GM12878 (cell line): ENCODE measurements around the gene SEMA3C. TPM values are rescaled to one million over a fixed set of nuclear protein-coding genes. Genes with fewer than 3 reads are reported as not detected.

Source experiments
- ATAC-seq: fragments of 200-7000 bp; cut with Tn5 transposase; 3 replicates; pipeline ENCODE4 v1.9.1; 2020; ENCODE audit warnings: mild to moderate bottlenecking, moderate library complexity
- BruUV-seq: library from RNA; stranded (reverse); fragments of 400-500 nt; replicated peaks from 2 replicates; lab custom pipeline; 2021; lab: Mats Ljungman, UMichigan
- CTCF ChIA-PET: fragments of 300-600 bp; sonication (Branson Sonifier 250); formaldehyde crosslinking; extraction: SDS; loops from one replicate; lab custom pipeline; 2021; ENCODE audit warnings: inconsistent platforms; lab: Yijun Ruan, JAX
- POLR2A ChIA-PET: fragments of 350-600 bp; formaldehyde crosslinking; extraction: SDS; loops from one replicate; lab custom pipeline; 2021; ENCODE audit warnings: inconsistent platforms; lab: Charles Lee
- RAD21 ChIA-PET: fragments of 300-600 bp; sonication (Branson Sonifier 250); formaldehyde crosslinking; loops from one replicate; lab custom pipeline; 2023; ENCODE audit warnings: antibody characterized with exemption; ENCODE audit not compliant: unreplicated experiment; lab: Charles Lee
- SMC1A ChIA-PET: fragments of 300-600 bp; sonication (Branson Sonifier 250); formaldehyde crosslinking; loops from one replicate; lab custom pipeline; 2023; ENCODE audit not compliant: unreplicated experiment, uncharacterized antibody; lab: Charles Lee
- DNase-seq: peaks from one replicate; pipeline ENCODE4 v3.0.0-alpha.2; 2011; ENCODE audit warnings: low read depth, low spot score
- FAIRE-seq: peaks from 3 replicates; lab custom pipeline; 2011; peaks lifted over from hg19 to GRCh38; lab: Jason Lieb, UNC
- H2AFZ ChIP-seq: 2 replicates; pipeline ENCODE4 v1.6.0; 2011; ENCODE audit warnings: low read depth, low read length, control low read depth; ENCODE audit not compliant: control insufficient read depth
- H3K27ac ChIP-seq: 2 replicates; pipeline ENCODE4 v1.5.1; 2011; ENCODE audit warnings: control low read depth; ENCODE audit not compliant: control insufficient read depth, insufficient read depth
- H3K27me3 ChIP-seq, 2 experiments: replicated peaks in 1 of 2; 2 replicates each; pipeline versions ENCODE4 v1.6.0 to v1.6.1; 2011; ENCODE audit warnings: low read length in 1 of 2; ENCODE audit not compliant: control insufficient read depth in 2 of 2, insufficient read depth in 2 of 2
- H3K36me3 ChIP-seq, 2 experiments: 2 replicates each; pipeline ENCODE4 v1.5.1; 2011; ENCODE audit warnings: low read length in 1 of 2; ENCODE audit not compliant: control insufficient read depth in 2 of 2, insufficient read depth in 2 of 2
- H3K4me1 ChIP-seq: 2 replicates; pipeline ENCODE4 v1.6.1; 2011; ENCODE audit warnings: mild to moderate bottlenecking, low read length, moderate library complexity, mixed read lengths; ENCODE audit not compliant: control insufficient read depth, insufficient read depth
- H3K4me2 ChIP-seq: 2 replicates; pipeline ENCODE4 v1.6.0; 2011; ENCODE audit warnings: control low read depth; ENCODE audit not compliant: control insufficient read depth, insufficient read depth
- H3K4me3 ChIP-seq: fragments of 200-600 bp; sonication (generic); 2 replicates; pipeline ENCODE4 v1.5.1; 2016
- H3K79me2 ChIP-seq: 2 replicates; pipeline ENCODE4 v1.6.0; 2011; ENCODE audit warnings: low read length; ENCODE audit not compliant: control insufficient read depth, insufficient read depth
- H3K9ac ChIP-seq: 2 replicates; pipeline ENCODE4 v1.8.0; 2011; ENCODE audit warnings: low read length, control low read depth, mixed read lengths; ENCODE audit not compliant: control insufficient read depth, insufficient read depth
- H3K9me3 ChIP-seq: replicated peaks from 3 replicates; pipeline ENCODE4 v1.5.1; 2011; ENCODE audit warnings: mild to moderate bottlenecking, low read length; ENCODE audit not compliant: control insufficient read depth, insufficient read depth
- H4K20me1 ChIP-seq: 2 replicates; pipeline ENCODE4 v1.6.0; 2011; ENCODE audit not compliant: control insufficient read depth, insufficient read depth
- ASH2L ChIP-seq: fragments of 300-600, 200-600 bp; sonication (generic); IDR thresholded peaks from 2 replicates; pipeline ENCODE4 v1.6.1; 2017; ENCODE audit warnings: low read depth, mild to moderate bottlenecking, borderline replicate concordance
- BCL3 ChIP-seq: IDR thresholded peaks from 2 replicates; pipeline ENCODE4 v1.6.1; 2011; ENCODE audit warnings: borderline replicate concordance, low read depth, mild to moderate bottlenecking, moderate library complexity, low read length; ENCODE audit not compliant: insufficient read depth, poor library complexity, severe bottlenecking
- BCLAF1 ChIP-seq: fragments of 450-650 bp; IDR thresholded peaks from 2 replicates; pipeline ENCODE4 v1.6.1; 2017; ENCODE audit warnings: antibody characterized with exemption, mild to moderate bottlenecking, moderate library complexity
- NR2C1 ChIP-seq: fragments of 450-650 bp; IDR thresholded peaks from 2 replicates; pipeline ENCODE4 v1.6.1; 2017; ENCODE audit warnings: antibody characterized with exemption, mild to moderate bottlenecking, moderate library complexity
- PML ChIP-seq: IDR thresholded peaks from 2 replicates; pipeline ENCODE4 v1.6.1; 2012; ENCODE audit warnings: low read length, inconsistent platforms
- POLR2A ChIP-seq: IDR thresholded peaks from 2 replicates; pipeline ENCODE4 v1.6.1; 2011; ENCODE audit warnings: low read depth, mild to moderate bottlenecking, low read length
- POU2F2 ChIP-seq: IDR thresholded peaks from 3 replicates; pipeline ENCODE4 v1.6.1; 2011; ENCODE audit warnings: low read depth, mild to moderate bottlenecking, low read length, borderline replicate concordance
- SMAD5 ChIP-seq: IDR thresholded peaks from 2 replicates; pipeline ENCODE4 v1.6.1; 2016; ENCODE audit warnings: antibody characterized with exemption, low read depth
- SUPT20H ChIP-seq: IDR thresholded peaks from 2 replicates; pipeline ENCODE4 v1.6.1; 2011; ENCODE audit warnings: low read depth, mild to moderate bottlenecking, low read length, moderate library complexity, borderline replicate concordance; ENCODE audit not compliant: control insufficient read depth
- TCF3 ChIP-seq: IDR thresholded peaks from 2 replicates; pipeline ENCODE4 v1.6.1; 2012; ENCODE audit warnings: low read depth, mild to moderate bottlenecking, low read length, borderline replicate concordance; ENCODE audit not compliant: insufficient read depth
- WGBS: methylation state at CpG from one replicate; pipeline ENCODE4 v1.1.6; 2016; ENCODE audit warnings: low lambda C conversion rate; ENCODE audit not compliant: insufficient replicate concordance, insufficient coverage; ENCODE audit errors: missing lambda C conversion rate; 5-methylcytosine and 5-hydroxymethylcytosine counted together
- in situ Hi-C: fragments of 300-500 bp; cut with MboI; formaldehyde crosslinking; loops from 9 replicates; pipeline ENCODE4 v1.14.3; 2018; ENCODE audit warnings: mixed read lengths
- intact Hi-C: fragments of 100-400 bp; cut with micrococcal nuclease; formaldehyde crosslinking; loops from one replicate; pipeline ENCODE4 v1.14.2; 2022; ENCODE audit not compliant: unreplicated experiment
- polyA plus RNA-seq, 11 experiments: library from polyadenylated mRNA; depleted of rRNA in 4 of 11; unstranded in 6 of 11; stranded (reverse) in 5 of 11; fragments of >200 nt; fragmentation: Nextera tagmentation in 4 of 11; fragmentation: Illumina TruSeq in 1 of 11; extraction: Ambion mirVana in 4 of 11; extraction: Trizol in 1 of 11; gene quantifications; 1 replicate in 1 of 11; 2 replicates in 10 of 11; pipeline versions ENCODE4 v1.2.1 to v1.2.3, GENCODE V29; 2011 to 2016; ENCODE audit warnings: inconsistent platforms in 2 of 11, missing spikeins in 2 of 11, low read depth in 1 of 11
- total RNA-seq, 4 experiments: library from RNA; depleted of rRNA in 3 of 4; stranded (reverse); fragments of >200 nt in 3 of 4; fragmentation: Illumina TruSeq in 1 of 4; extraction: Trizol in 1 of 4; gene quantifications; 2 replicates each; pipeline versions ENCODE4 v1.2.1 to v1.2.3, GENCODE V29; 2013 to 2021
- TF ChIP-seq, protein P1 (sequence below): IDR thresholded peaks from 2 replicates; pipeline ENCODE4 v1.6.1; 2011; ENCODE audit warnings: mild to moderate bottlenecking, low read depth, low read length, moderate library complexity; ENCODE audit not compliant: insufficient replicate concordance

Gene SEMA3C
- total and polyA plus RNA-seq, 10 of the 15 experiments (the other 5 are each of a cell fraction or from before 2014, with no cell fraction given), result 0.01 to 0.41 (median 0.11) TPM; not detected in 6

- ChIA-PET SMC1A (no interaction called here), CTCF (interaction anchor here (0.7 to 1.0 kb wide), 2 partner anchors 18 to 27 kb away, joined by 3 to 4 read pairs; no protein-coding TSS in a partner anchor), RAD21 (no interaction called here), POLR2A (no interaction called here)
- DNase-seq (no peak), FAIRE-seq (no peak), ATAC-seq (no peak)
- Histone ChIP-seq H3K79me2 (no peaks in the 10 kb centered on the region), H3K4me1 (no peaks in the 10 kb centered on the region), H3K27ac (no peak overlapping the region), H3K36me3 (no peaks in the 10 kb centered on the region), H3K9ac (no peak overlapping the region), H4K20me1 (no peaks in the 10 kb centered on the region), H2AFZ (no peak overlapping the region), H3K27me3 (no peaks in the 10 kb centered on the region), H3K4me2 (no peak overlapping the region), H3K9me3 (no peaks in the 10 kb centered on the region), H3K4me3 (no peak overlapping the region)
- BruUV-seq, result no TSS peak
- 49% methylated on average over 2 of the region's 2 CpGs for WGBS
- intact Hi-C loops, result no loop called here
- in situ Hi-C loops, result no loop called here
- TF ChIP-seq POLR2A, result no peak
- no peak for TF ChIP-seq SMAD5
Observed at GRCh38 chr7:80729591-80730320, 189.1 kb downstream of the SEMA3C start.

- ATAC-seq (peak; percentile 77), DNase-seq (peak; percentile 9), FAIRE-seq (no peak)
- ChIA-PET SMC1A (no interaction called here), CTCF (no interaction called here), POLR2A (no interaction called here), RAD21 (no interaction called here)
- Histone ChIP-seq H3K4me2 (no peak overlapping the region), H3K4me1 (no peaks in the 10 kb centered on the region), H3K27ac (no peak overlapping the region), H3K4me3 (no peak overlapping the region), H2AFZ (no peak overlapping the region), H3K9ac (no peak overlapping the region), H3K79me2 (no peaks in the 10 kb centered on the region), H3K27me3 (no peaks in the 10 kb centered on the region), H4K20me1 (no peaks in the 10 kb centered on the region), H3K36me3 (no peaks in the 10 kb centered on the region), H3K9me3 (no peaks in the 10 kb centered on the region)
- BruUV-seq, result no TSS peak
- in situ Hi-C loops (no loop called here), intact Hi-C loops (no loop called here)
- WGBS, result 2% methylated on average over 3 of the region's 3 CpGs
- no peak for TF ChIP-seq TCF3
- TF ChIP-seq BCLAF1, result no peak
- TF ChIP-seq POU2F2, result no peak
- TF ChIP-seq NR2C1, result no peak
- TF ChIP-seq PML, result no peak
- TF ChIP-seq BCL3, result no peak
- no peak for TF ChIP-seq ASH2L
- TF ChIP-seq, protein P1, sequence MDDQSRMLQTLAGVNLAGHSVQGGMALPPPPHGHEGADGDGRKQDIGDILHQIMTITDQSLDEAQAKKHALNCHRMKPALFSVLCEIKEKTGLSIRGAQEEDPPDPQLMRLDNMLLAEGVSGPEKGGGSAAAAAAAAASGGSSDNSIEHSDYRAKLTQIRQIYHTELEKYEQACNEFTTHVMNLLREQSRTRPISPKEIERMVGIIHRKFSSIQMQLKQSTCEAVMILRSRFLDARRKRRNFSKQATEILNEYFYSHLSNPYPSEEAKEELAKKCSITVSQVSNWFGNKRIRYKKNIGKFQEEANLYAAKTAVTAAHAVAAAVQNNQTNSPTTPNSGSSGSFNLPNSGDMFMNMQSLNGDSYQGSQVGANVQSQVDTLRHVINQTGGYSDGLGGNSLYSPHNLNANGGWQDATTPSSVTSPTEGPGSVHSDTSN, result no peak
- TF ChIP-seq SUPT20H, result no peak
Observed at GRCh38 chr7:80726666-80727065, 192.2 kb downstream of the SEMA3C start.
